HepG2 (cell line): Measurements from ENCODE around the gene INKA2. TPM values are rescaled to one million over a fixed set of nuclear protein-coding genes. Genes with fewer than 3 reads are reported as not detected.

ENCODE experiments used
- BRF2 ChIP-seq: sonication (generic); formaldehyde crosslinking; IDR thresholded peaks from 2 replicates; pipeline ENCODE4 v1.8.1; 2022; ENCODE audit warnings: mild to moderate bottlenecking, missing genetic modification reagents
- CERS6 ChIP-seq: sonication (generic); formaldehyde crosslinking; IDR thresholded peaks from 2 replicates; pipeline ENCODE4 v1.5.0; 2020; ENCODE audit warnings: missing genetic modification reagents
- CREBL2 ChIP-seq: sonication (generic); formaldehyde crosslinking; IDR thresholded peaks from 2 replicates; pipeline ENCODE4 v1.8.1; 2023; ENCODE audit warnings: missing genetic modification reagents, mild to moderate bottlenecking, borderline replicate concordance
- GABPA ChIP-seq, 2 experiments: IDR thresholded peaks; 2 replicates each; pipeline ENCODE4 v1.6.1; 2011 to 2016; ENCODE audit warnings: low read depth in 2 of 2, low read length in 1 of 2, missing biosample characterization in 1 of 2, missing genetic modification characterization in 1 of 2
- HNRNPLL ChIP-seq: fragments of 200-400 bp; formaldehyde crosslinking; IDR thresholded peaks from 2 replicates; pipeline ENCODE4 v1.6.1; 2017; ENCODE audit warnings: mild to moderate bottlenecking, low read depth, low read length; ENCODE audit not compliant: poor library complexity, severe bottlenecking
- MXD1 ChIP-seq: sonication (generic); formaldehyde crosslinking; IDR thresholded peaks from 2 replicates; pipeline ENCODE4 v1.4.0; 2020; ENCODE audit warnings: mild to moderate bottlenecking, missing genetic modification reagents
- NFKB2 ChIP-seq: sonication (generic); formaldehyde crosslinking; IDR thresholded peaks from 2 replicates; pipeline ENCODE4 v1.4.0; 2020; ENCODE audit warnings: missing genetic modification reagents, borderline replicate concordance
- ONECUT2 ChIP-seq: sonication (generic); formaldehyde crosslinking; IDR thresholded peaks from 2 replicates; pipeline ENCODE4 v1.4.0; 2020; ENCODE audit warnings: missing genetic modification reagents
- RARA ChIP-seq: IDR thresholded peaks from 2 replicates; pipeline ENCODE4 v1.6.1; 2016; ENCODE audit warnings: missing genetic modification reagents, missing compliant biosample characterization
- SMAD3 ChIP-seq: sonication (generic); formaldehyde crosslinking; IDR thresholded peaks from 2 replicates; pipeline ENCODE4 v1.4.0; 2020; ENCODE audit warnings: missing genetic modification reagents
- SYNCRIP ChIP-seq: fragments of 200-400 bp; formaldehyde crosslinking; IDR thresholded peaks from 2 replicates; pipeline ENCODE4 v1.6.1; 2018; ENCODE audit warnings: mild to moderate bottlenecking, low read depth, low read length; ENCODE audit not compliant: insufficient read depth
- TGIF2 ChIP-seq: IDR thresholded peaks from 2 replicates; pipeline ENCODE4 v1.6.1; 2016; ENCODE audit warnings: control low read depth, missing compliant biosample characterization
- ZFP91 ChIP-seq: sonication (generic); formaldehyde crosslinking; IDR thresholded peaks from 2 replicates; pipeline ENCODE4 v1.9.0; 2022; ENCODE audit warnings: missing genetic modification reagents, mild to moderate bottlenecking, borderline replicate concordance
- ZNF136 ChIP-seq: sonication (generic); formaldehyde crosslinking; IDR thresholded peaks from 2 replicates; pipeline ENCODE4 v1.8.1; 2022; ENCODE audit warnings: low read depth, mild to moderate bottlenecking, moderate library complexity, missing genetic modification reagents
- ZNF281 ChIP-seq: sonication (generic); formaldehyde crosslinking; IDR thresholded peaks from 2 replicates; pipeline ENCODE4 v1.4.0; 2020; ENCODE audit warnings: missing genetic modification reagents, borderline replicate concordance
- ZNF710 ChIP-seq: sonication (generic); formaldehyde crosslinking; IDR thresholded peaks from 2 replicates; pipeline ENCODE4 v1.5.0; 2020; ENCODE audit warnings: mild to moderate bottlenecking, missing genetic modification reagents, borderline replicate concordance
- ZNF746 ChIP-seq: sonication (generic); formaldehyde crosslinking; IDR thresholded peaks from 2 replicates; pipeline ENCODE4 v1.8.0; 2022; ENCODE audit warnings: mild to moderate bottlenecking, missing genetic modification reagents
- ZNF776 ChIP-seq: sonication (generic); formaldehyde crosslinking; IDR thresholded peaks from 2 replicates; pipeline ENCODE4 v1.4.0; 2020; ENCODE audit warnings: mild to moderate bottlenecking, missing genetic modification reagents
- ZNF780A ChIP-seq: sonication (generic); formaldehyde crosslinking; IDR thresholded peaks from 2 replicates; pipeline ENCODE4 v1.8.0; 2022; ENCODE audit warnings: mild to moderate bottlenecking, missing genetic modification reagents, moderate library complexity
- polyA plus RNA-seq, 8 experiments: library from polyadenylated mRNA; depleted of rRNA in 3 of 8; stranded (reverse) in 7 of 8; unstranded in 1 of 8; fragments of >200 nt; fragmentation: Illumina TruSeq in 4 of 8; extraction: Trizol in 4 of 8; gene quantifications; 2 replicates each; pipeline versions ENCODE4 v1.2.1 to v1.2.3, GENCODE V29; 2011 to 2016; ENCODE audit warnings: low read depth in 4 of 8, missing spikeins in 1 of 8, mixed read lengths in 1 of 8; ENCODE audit not compliant: insufficient read depth in 1 of 8
- total RNA-seq, 5 experiments: library from RNA; depleted of rRNA; stranded (reverse); fragments of >200 nt; fragmentation: Illumina TruSeq; extraction: Trizol; gene quantifications; 2 replicates each; pipeline ENCODE4 v1.2.3, GENCODE V29; 2016; ENCODE audit warnings: low read depth in 1 of 5

The INKA2 gene
- total and polyA plus RNA-seq, 2 of the 13 experiments (the other 11 are each of a cell fraction or from before 2014, with no cell fraction given): 2.6 to 4.6 TPM

GRCh38 chr1:111733183-111733991, 5.8 kb downstream of the INKA2 start (continued):
- no peak for TF ChIP-seq ZNF746
- TF ChIP-seq SYNCRIP: no peak
- no peak for TF ChIP-seq CREBL2 (CRISPR knock-in tag)
- no peak for TF ChIP-seq GABPA (IDR thresholded peaks at IDR 0.05; ENCODE audit: low read depth, low read length)
- TF ChIP-seq GABPA (CRISPR knock-in tag; IDR thresholded peaks at IDR 0.05; ENCODE audit: low read depth): peak; percentile 75
- TF ChIP-seq RARA (CRISPR knock-in tag): peak; percentile 86
- TF ChIP-seq BRF2 (CRISPR knock-in tag): no peak
- peak; percentile 31; the same call in 1 of the 2 replicates for TF ChIP-seq ZFP91 (CRISPR knock-in tag)
- no peak for TF ChIP-seq ZNF281 (CRISPR knock-in tag)
- no peak for TF ChIP-seq ZNF776 (CRISPR knock-in tag)
- no peak for TF ChIP-seq ONECUT2 (CRISPR knock-in tag)
- no peak for TF ChIP-seq TGIF2
- TF ChIP-seq HNRNPLL: no peak
- TF ChIP-seq MXD1: no peak
- no peak for TF ChIP-seq CERS6 (CRISPR knock-in tag)
- no peak for TF ChIP-seq NFKB2
- TF ChIP-seq ZNF780A (CRISPR knock-in tag): no peak
- TF ChIP-seq SMAD3 (CRISPR knock-in tag): 0 out of 2 replicates have a peak, but pooled peaks have one; percentile 39
- TF ChIP-seq ZNF136 (CRISPR knock-in tag): no peak
- no peak for TF ChIP-seq ZNF710 (CRISPR knock-in tag)
